Measurements from ENCODE around the gene CLIP2. TPM values are rescaled to one million over a fixed set of nuclear protein-coding genes. Genes with fewer than 3 reads are reported as not detected.

The CLIP2 gene
- total RNA-seq, 2 experiments from 2014 or later = 0.72 to 0.89 TPM

DNA sequence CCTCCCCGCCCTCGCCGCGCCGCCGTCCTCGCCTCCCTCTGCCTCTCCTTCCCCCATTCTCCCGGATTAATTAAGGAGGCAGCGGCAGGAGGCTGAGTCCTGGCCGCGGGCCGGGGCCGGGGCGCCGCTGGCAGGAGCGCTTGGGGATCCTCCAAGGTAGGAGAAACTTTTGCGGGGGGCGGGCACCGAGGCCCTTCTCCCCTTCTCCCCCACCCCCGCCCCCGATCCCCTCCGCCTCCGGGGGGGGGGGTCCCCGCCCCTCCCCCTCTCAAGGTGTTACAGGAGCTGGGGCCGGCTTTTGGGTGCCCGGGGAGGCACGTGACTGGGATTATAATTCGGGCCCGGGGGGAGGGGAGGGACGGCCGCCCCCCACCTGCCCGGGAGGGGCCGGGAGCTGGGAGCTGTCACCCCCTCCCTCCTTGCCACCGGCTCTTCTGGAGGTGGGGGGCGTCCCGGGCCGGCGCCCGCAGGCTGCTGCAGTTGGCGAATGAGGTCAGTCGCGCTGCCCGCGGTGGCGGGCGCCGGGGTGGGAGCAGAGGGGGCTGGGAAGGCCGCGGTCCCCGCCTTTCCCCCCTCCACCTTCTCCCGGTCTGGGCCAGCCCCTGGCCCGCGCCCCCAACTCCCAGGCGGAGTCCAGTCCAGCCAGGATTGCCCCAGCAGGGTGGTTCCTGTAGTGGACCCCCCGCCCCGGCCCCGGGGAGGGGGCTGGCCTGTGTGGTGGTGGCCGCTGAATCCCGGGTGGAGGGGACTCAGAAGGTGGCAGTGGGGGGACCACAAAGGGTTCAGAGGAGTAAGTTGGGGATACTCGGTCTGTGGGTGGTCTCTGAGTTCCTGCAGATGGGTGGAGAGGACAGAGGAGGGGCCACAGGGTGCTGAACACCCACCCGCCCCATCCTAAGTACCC is 165.1 kb downstream of the CLIP2 start:
- Mint-ChIP-seq H3K27me3 (peaks cover 9% of the 10 kb centered on the region), H3K9me3 (no peaks in the 10 kb centered on the region), H3K36me3 (ENCODE audit: low read depth) (peaks cover 3% of the 10 kb centered on the region), H3K4me1 (peaks cover 19% of the 10 kb centered on the region), H3K4me3 (peak overlapping the region; percentile 13), H3K27ac (no peak overlapping the region)
- DNase-seq = no peak
- ChIA-PET POLR2A (no interaction called here), CTCF (no interaction called here)

DNA sequence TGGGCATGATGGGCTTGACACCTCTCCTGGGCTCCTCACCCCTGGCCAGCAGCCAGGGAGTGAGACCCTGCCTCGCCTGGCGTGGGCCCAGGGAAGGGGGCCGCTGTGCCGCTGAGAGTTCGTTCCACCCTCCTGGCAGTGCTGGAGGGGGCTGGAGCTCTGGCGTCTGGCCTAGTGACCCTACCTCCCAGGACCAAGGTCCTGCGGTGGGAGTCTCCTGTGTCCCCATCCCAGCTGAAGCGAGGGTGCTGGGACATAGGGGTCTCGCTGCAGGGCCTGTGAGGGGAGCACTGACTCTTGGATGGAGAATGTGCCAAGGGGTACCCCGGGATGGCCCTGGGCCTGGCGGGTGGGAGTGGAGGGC is 165.7 kb downstream of the CLIP2 start:
- ChIA-PET CTCF (interaction anchor here (0.6 kb wide), 1 partner anchor 241 kb away, joined by 3 read pairs; no protein-coding TSS in a partner anchor), POLR2A (no interaction called here)
- peaks cover 9% of the 10 kb centered on the region for H3K27me3 Mint-ChIP-seq
- DNase-seq = no peak
- no peaks in the 10 kb centered on the region for H3K9me3 Mint-ChIP-seq
- peaks cover 19% of the 10 kb centered on the region for H3K4me1 Mint-ChIP-seq
- H3K27ac Mint-ChIP-seq = no peak overlapping the region
- H3K4me3 Mint-ChIP-seq = peak overlapping the region; percentile 13
- H3K36me3 Mint-ChIP-seq (ENCODE audit: low read depth) = peaks cover 3% of the 10 kb centered on the region

DNA sequence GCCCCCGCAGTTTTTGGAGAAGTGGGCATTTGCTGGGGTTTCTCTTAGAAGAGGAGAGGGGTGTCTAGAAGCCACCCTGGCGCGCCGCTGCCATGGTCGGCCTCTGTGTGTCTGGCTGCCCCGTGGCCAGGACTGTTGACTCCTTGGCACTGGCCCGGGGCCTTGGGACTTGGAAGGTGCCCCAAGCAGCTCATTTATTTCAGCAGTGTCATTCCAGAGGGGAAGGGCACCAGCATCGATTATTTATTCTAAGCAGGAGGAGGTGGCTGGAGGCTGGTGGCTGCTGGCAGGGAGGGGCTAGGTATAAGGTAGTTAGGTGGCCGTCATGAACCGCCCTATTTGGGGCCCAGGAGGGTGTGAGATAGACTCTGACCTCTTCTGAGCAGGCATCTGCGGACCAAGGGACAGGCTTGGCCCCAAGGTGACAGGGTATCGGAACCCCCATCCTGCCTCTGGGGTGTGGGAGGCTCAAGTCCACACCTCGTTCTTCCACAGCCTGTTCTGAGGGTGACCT is 166.1 kb downstream of the CLIP2 start:
- Mint-ChIP-seq H3K4me3 (no peak overlapping the region), H3K4me1 (peaks cover 17% of the 10 kb centered on the region), H3K27me3 (peaks cover 9% of the 10 kb centered on the region), H3K27ac (peak overlapping the region; percentile 60), H3K36me3 (ENCODE audit: low read depth) (peaks cover 3% of the 10 kb centered on the region), H3K9me3 (no peaks in the 10 kb centered on the region)
- ChIA-PET POLR2A (no interaction called here), CTCF (interaction anchor here (0.6 kb wide), 1 partner anchor 240 kb away, joined by 3 read pairs; no protein-coding TSS in a partner anchor)
- no peak for DNase-seq

Other genes with a start within 250 kb of the CLIP2 start
- 10 to 100 TPM; 16.0 to 16.2 TPM for gene LIMK1, start 205.6 kb upstream of the CLIP2 start, total RNA-seq
- 100 to 1,000 TPM; 240 to 264 TPM for gene EIF4H, start 115.1 kb upstream of the CLIP2 start, total RNA-seq
- 1 to 10 TPM; 8.0 to 8.4 TPM for gene LAT2, start 79.4 kb upstream of the CLIP2 start, total RNA-seq
- 10 to 100 TPM; 52.2 to 62.9 TPM for gene RFC2, start 35.0 kb upstream of the CLIP2 start, total RNA-seq
- gene GTF2IRD1, start 164.5 kb downstream of the CLIP2 start, total RNA-seq = 1 to 10 TPM in 1 of 2 experiments, under 1 TPM in 1; 0.94 to 1.3 TPM